Cardiac muscle cell (in vitro differentiated cells and primary cell): Measurements from ENCODE around the gene POTEF. TPM values are rescaled to one million over a fixed set of nuclear protein-coding genes. Genes with fewer than 3 reads are reported as not detected.
A peak's percentile ranks its signal among the peaks of the same experiment; 100 is the strongest.
"Not testable (repeated sequence)": the region's sequence is repeated elsewhere in the genome, so short reads cannot be mapped to it uniquely, and the experiment has no call there.

ENCODE experiments used
- DNase-seq, 2 donors: peaks; one replicate each; pipeline versions ENCODE4 v3.0.0 to v3.0.0-alpha.2; 2010 to 2017; ENCODE audit warnings: low read depth in 1 of 2, low spot score in 1 of 2
- H3K27ac ChIP-seq: fragments of 200-600 bp; sonication (generic); 2 replicates; pipeline ENCODE4 v1.5.1; 2016
- H3K27me3 ChIP-seq: fragments of 200-600 bp; sonication (generic); 2 replicates; pipeline ENCODE4 v1.6.0; 2016; ENCODE audit warnings: control low read depth
- H3K36me3 ChIP-seq: fragments of 200-600 bp; sonication (generic); 2 replicates; pipeline ENCODE4 v1.5.1; 2016; ENCODE audit warnings: control low read depth
- H3K4me1 ChIP-seq: fragments of 200-600 bp; sonication (generic); 2 replicates; pipeline ENCODE4 v1.8.1; 2017; ENCODE audit warnings: low read depth, mild to moderate bottlenecking, mixed run types
- H3K4me3 ChIP-seq: fragments of 200-600 bp; sonication (generic); 2 replicates; pipeline ENCODE4 v1.5.1; 2016; ENCODE audit warnings: mild to moderate bottlenecking
- H3K9me3 ChIP-seq: fragments of 200-600 bp; sonication (generic); 2 replicates; pipeline ENCODE4 v1.5.1; 2017; ENCODE audit warnings: low read depth, mild to moderate bottlenecking, control low read depth
- polyA plus RNA-seq: library from polyadenylated mRNA; unstranded; fragments of >200 nt; fragmentation: Nextera tagmentation; extraction: Ambion mirVana; gene quantifications from 2 replicates; pipeline ENCODE4 v1.2.1, GENCODE V29; 2016
- total RNA-seq: library from RNA; depleted of rRNA; stranded (reverse); fragments of >200 nt; gene quantifications from 2 replicates; pipeline ENCODE4 v1.2.3, GENCODE V29; 2016

The POTEF gene
- total and polyA plus RNA-seq, 2 experiments from 2014 or later, result 14.9 to 39.9 TPM

DNA sequence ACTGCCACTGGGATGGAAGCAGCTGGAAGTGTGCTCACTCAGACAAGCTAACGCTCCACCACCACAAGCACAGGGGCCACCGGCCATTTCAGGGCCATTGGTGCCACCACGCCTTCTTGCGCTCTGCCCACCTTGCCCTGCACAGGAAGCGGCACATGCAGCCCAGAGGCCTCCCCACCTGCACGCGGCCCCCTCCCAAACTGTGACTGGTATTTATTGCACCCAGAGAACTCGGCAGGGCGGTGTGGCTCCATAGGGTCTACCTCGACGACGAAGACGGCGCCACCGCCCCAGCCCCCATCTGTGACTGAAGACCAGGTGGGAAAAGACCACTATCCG lies 90.8 kb downstream of the POTEF start:
- H3K4me1 ChIP-seq, DNase-seq, H3K27ac ChIP-seq, H3K9me3 ChIP-seq, H3K27me3 ChIP-seq, H3K4me3 ChIP-seq, H3K36me3 ChIP-seq: not testable (repeated sequence)

DNA sequence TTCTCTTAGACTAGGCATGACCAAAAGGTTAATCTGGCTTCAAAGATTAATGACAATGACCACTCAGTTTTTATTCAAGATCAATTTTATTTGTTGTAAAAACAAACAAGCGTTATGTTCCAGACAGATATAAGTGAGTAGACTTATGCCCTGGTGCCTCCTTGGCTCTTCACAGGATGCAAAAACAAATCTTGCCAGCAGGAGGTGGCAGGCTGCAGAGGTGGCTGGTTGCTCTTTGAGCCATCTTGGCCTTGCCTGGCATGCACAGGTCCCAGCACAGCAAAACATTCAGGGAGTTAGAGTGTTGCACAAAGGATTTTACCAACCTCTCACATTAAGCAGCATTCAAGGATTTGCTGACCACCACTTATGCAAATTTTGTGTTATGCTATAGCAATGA lies 103.1 kb downstream of the POTEF start:
- not testable (repeated sequence) for H3K4me1 ChIP-seq, H3K27me3 ChIP-seq, H3K4me3 ChIP-seq, H3K9me3 ChIP-seq, H3K36me3 ChIP-seq, H3K27ac ChIP-seq
- peak in 1 of 2 donors; percentile 32 for DNase-seq

Other genes starting within 250 kb of the POTEF start
- 0.09 TPM in 1 of 2 replicates, not detected in the other for gene RAB6C, start 149.6 kb downstream of the POTEF start, total RNA-seq
- gene RAB6C, start 149.6 kb downstream of the POTEF start, polyA plus RNA-seq, result 0.07 TPM in 1 of 2 replicates, not detected in the other
- gene CCDC74B, start 15.9 kb upstream of the POTEF start, total RNA-seq, result 10.3 and 17.0 TPM in 2 replicates
- 7.8 and 10.9 TPM in 2 replicates for gene CCDC74B, start 15.9 kb upstream of the POTEF start, polyA plus RNA-seq
- gene SMPD4, start 52.4 kb upstream of the POTEF start, total RNA-seq, result 44.6 and 51.9 TPM in 2 replicates
- 41.8 and 50.1 TPM in 2 replicates for gene SMPD4, start 52.4 kb upstream of the POTEF start, polyA plus RNA-seq
- gene MZT2B, start 53.0 kb upstream of the POTEF start, total RNA-seq, result 253 and 266 TPM in 2 replicates
- 438 and 517 TPM in 2 replicates for gene MZT2B, start 53.0 kb upstream of the POTEF start, polyA plus RNA-seq
- gene TUBA3E, start 69.2 kb upstream of the POTEF start, total RNA-seq, result not detected in 2 replicates
- gene TUBA3E, start 69.2 kb upstream of the POTEF start, polyA plus RNA-seq, result 0.70 TPM in 1 of 2 replicates, not detected in the other
- gene IMP4, start 213.7 kb upstream of the POTEF start, total RNA-seq, result 91.5 and 92.4 TPM in 2 replicates
- gene IMP4, start 213.7 kb upstream of the POTEF start, polyA plus RNA-seq, result 65.2 and 90.1 TPM in 2 replicates
- gene PTPN18, start 226.8 kb upstream of the POTEF start, total RNA-seq, result 16.7 and 36.3 TPM in 2 replicates
- gene PTPN18, start 226.8 kb upstream of the POTEF start, polyA plus RNA-seq, result 27.6 and 39.1 TPM in 2 replicates